Activated gamma-delta T cell treated with Interleukin-2 at 50 U/mL for 16 hours (primary cell): ENCODE results near the gene FAM163A.

ENCODE experiments used
- DNase-seq: peaks from one replicate; pipeline ENCODE4 v3.0.0-alpha.2; 2020

Gene FAM163A

DNA sequence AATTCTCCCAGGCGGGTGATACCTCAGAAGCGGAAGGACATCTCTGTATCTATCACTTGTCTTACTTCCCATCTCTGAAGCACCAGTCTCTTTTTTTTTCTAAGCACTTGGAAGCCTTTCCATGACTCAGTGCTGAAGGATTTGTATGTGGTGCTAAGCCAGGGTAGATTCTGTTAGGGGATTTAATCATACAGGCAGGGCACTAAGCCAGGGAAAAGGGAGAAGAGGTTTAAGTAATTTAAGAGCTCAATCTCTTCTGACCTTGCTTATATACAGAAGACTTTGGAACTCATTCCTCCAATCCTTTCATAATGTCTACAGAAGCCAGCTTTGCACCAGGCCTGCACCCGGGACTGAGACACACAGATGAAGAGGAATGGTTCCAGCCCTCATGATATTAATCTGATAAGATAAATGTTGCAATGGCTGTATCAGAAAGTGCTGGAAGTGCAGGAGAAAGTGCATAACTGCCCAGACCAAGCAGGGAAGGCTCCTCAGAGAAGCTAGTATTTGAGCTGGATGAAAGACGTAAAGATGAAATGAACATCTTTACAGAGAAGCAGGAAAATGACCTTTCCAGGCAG, 11.0 kb downstream of the FAM163A start:
- DNase-seq: no peak

- DNase-seq: no peak
Measured at GRCh38 chr1:179757933-179758332, 14.8 kb downstream of the FAM163A start.

DNA sequence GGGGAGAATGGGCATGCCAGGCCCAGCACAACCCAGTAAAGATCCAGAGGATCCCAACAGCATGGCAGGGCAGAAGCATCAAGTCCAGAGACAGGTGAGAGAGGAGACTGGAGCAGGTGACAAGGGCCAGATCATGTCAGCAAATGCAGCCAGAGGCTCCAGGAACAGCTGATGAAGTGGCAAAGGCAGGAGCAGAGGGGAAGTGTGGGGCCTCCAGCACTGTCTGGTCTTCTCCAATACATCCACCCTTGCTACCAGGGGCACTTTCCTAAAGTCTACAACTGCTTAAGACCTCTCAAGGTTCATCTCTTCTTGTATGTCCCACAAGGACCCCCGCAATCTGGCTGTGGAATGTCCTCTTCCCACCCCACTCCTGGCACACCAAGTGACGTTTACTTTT, 17.4 kb downstream of the FAM163A start:
- no peak for DNase-seq

DNA sequence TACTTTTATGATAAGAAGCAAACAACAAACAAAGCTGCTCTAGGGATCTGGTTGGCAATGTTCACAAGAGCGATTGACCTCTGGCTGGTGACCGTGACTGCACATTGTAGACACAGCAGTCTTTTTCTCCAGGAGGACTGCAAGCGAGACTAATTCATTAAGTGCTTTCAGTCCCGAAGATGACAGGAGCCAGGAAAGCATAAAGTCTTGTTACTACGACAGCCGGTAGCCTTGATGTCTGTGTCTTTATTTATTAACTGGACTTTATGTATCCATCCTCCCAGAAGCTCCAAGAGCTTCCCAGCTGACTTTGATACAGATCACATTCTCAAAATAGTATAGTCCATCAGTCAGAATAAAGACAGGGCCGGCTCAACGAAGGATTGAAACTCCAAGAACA, 18.2 kb downstream of the FAM163A start:
- DNase-seq: no peak

- no peak for DNase-seq
Measured at GRCh38 chr1:179761846-179762640, 19.0 kb downstream of the FAM163A start.

DNA sequence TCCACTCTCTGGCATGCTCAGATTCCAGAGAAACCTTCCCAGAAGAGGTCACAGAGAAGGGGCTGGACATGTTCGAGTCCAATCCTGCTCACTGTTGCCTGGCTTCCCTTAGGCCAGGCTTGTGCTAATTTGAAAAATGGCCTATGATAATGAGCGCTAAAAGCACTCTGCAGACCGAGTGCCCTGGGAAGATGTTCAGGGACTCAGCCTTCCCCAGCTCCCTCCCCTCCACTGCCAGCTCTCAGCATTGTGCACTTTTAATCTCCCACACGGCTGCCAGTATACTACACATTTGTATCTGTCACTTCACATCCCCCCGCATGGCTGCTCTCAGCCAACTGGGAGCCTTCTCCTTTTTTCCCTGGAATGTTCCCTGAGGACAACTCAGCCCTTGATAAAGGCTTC, 24.1 kb downstream of the FAM163A start:
- DNase-seq: no peak

DNA sequence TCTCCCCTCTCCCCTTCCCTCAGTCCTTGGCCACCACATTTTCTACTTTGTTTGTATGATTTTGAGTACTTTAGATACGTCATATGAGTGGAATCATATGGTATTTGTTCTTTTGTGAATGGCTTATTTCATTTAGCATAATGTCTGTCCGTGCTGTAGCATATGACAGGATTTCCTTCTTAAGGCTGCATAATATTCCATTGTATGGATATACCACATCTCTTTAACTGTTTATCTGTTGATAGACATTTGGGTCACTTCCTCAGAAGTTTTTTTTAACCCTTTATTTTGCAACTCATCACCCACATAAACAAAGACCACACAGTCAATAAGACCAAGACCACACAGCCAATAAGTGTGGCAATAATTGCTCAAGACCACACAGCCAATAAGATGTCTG, 24.9 kb downstream of the FAM163A start:
- DNase-seq: no peak

GRCh38 chr1:179770887-179771502, 27.9 kb downstream of the FAM163A start:
- no peak for DNase-seq

DNA sequence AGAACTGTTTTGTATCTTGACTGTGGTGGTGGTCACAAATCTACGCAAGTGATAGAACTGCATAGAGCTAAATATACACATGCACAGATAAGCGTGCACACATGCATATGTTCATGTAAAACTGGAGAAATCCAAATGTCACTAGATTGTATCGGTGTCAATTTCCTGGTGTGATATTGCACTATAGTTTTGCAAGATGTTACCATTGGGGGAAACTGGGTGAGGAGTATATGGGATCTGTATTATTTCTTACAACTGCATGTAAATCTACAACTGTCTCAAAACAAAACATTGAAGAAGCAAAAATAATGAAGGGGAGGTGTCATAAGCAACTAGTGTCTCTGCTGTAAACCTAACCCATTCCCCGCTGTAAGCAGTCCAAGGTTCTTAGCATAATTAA, 30.2 kb downstream of the FAM163A start:
- no peak for DNase-seq

- DNase-seq: no peak
Measured at GRCh38 chr1:179774000-179774399, 30.9 kb downstream of the FAM163A start.

DNA sequence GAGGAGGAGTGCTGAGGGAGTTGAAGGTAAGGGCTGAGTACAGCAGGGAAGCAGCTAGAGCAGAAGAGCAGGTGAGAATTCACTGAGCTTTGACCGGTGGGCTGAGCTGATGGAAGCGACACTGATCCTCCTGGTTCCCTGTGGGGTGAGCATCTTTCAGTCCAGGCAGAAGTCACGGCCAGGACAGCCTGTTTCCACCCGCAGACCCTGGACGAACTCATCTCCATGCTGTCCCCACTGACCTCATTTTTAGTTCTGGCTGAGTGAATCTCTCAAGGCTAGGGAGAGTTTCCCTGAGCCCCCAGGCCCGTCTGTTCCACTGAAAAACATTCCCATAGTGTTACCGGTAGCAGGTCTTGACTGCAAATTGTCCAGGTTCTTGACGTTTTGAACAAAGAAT, 31.5 kb downstream of the FAM163A start:
- DNase-seq: no peak

GRCh38 chr1:179775009-179775408, 31.9 kb downstream of the FAM163A start:
- DNase-seq: no peak

DNA sequence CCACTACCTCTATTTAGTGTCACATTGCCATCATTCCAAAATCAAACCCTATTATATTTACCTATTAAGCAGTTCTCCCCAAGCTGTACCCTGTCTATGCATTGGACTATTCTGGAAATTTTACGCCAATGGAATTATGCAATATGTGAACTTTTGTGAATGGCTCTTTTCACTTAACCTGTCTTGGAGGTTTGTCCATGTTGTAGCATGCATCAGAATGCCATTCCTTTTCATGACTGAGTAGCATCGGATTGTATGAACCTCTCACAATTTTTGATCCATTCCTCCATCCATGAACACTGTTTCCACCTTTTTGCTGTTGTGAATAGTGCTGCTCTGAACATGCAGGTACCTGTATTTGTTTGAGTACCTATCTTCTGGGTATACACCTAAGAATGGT, 33.7 kb downstream of the FAM163A start:
- no peak for DNase-seq

GRCh38 chr1:179777731-179778130, 34.6 kb downstream of the FAM163A start:
- no peak for DNase-seq

DNA sequence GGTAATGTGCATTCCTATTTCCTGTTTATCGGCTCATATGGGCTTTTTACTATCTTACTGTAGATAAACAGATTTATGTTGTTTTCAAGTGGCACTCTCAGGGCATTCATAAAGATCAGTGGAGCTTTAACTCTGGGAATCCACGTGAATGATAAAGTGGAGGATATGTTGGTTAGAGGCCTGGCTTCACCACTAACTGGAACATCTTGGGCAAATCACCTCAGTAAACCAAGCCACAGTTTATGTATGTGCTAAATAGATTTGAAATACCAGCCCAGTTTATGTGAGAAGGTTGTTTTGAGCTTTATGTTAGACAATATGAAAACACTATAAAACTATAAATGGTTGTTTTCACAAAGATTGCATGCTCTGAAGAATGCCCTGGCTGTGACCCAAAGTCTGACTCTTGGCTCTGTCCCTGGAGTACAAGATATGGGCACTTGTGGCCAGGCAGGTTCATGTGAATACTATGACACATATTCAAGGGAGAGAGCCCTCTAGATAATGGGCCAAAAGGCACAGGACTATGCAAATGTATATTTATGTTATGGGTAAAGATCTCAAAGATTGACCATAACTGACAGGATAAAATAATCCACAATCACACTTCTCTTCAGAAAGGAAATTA, 36.7 kb downstream of the FAM163A start:
- no peak for DNase-seq

GRCh38 chr1:179781962-179782361, 38.9 kb downstream of the FAM163A start:
- no peak for DNase-seq

- no peak for DNase-seq
Measured at GRCh38 chr1:179785031-179785431, 41.9 kb downstream of the FAM163A start.

GRCh38 chr1:179785728-179786127, 42.6 kb downstream of the FAM163A start:
- no peak for DNase-seq

GRCh38 chr1:179786815-179787685, 44.0 kb downstream of the FAM163A start:
- DNase-seq: no peak

- DNase-seq: no peak
Measured at GRCh38 chr1:179788259-179788658, 45.2 kb downstream of the FAM163A start.

GRCh38 chr1:179793281-179793680, 50.2 kb downstream of the FAM163A start:
- DNase-seq: no peak

DNA sequence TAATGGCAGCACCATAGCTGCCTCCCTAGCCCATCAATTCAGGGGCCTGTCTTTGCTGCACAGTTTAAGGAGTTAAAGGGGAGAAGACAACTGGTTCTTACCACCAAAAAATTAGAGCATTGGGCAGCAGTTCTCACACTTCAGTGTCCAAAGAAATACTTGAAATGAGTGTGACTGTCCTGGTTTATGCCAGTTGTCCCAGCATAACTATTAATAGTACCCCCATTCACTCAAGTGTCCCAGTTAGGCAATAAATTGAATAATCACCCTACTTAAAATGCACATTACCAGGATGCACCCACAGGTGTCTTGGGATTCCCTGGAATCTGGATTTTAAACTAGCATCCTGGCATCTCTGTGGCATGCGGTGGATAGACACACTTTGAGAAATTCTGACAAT, 51.1 kb downstream of the FAM163A start:
- no peak for DNase-seq

GRCh38 chr1:179794669-179795068, 51.6 kb downstream of the FAM163A start:
- DNase-seq: no peak
